BE2C (cell line): ENCODE measurements around the gene GALNS.

Experiments used
- DNase-seq: peaks from one replicate; pipeline ENCODE4 v3.0.0-alpha.2; 2020
- H3K27me3 ChIP-seq: fragments of 250-450 bp; sonication (Bioruptor Pico); 2 replicates; pipeline ENCODE4 v1.5.1; 2020; ENCODE audit warnings: mild to moderate bottlenecking
- H3K36me3 ChIP-seq: fragments of 250-450 bp; sonication (Bioruptor Pico); 2 replicates; pipeline ENCODE4 v1.5.1; 2020; ENCODE audit warnings: mild to moderate bottlenecking
- H3K4me1 ChIP-seq: fragments of 250-450 bp; sonication (Bioruptor Pico); 2 replicates; pipeline ENCODE4 v1.5.1; 2020
- H3K4me3 ChIP-seq: 2 replicates; pipeline ENCODE4 v1.5.1; 2011; ENCODE audit warnings: low read depth, low read length
- H3K9me3 ChIP-seq: fragments of 250-450 bp; sonication (Bioruptor Pico); 2 replicates; pipeline ENCODE4 v1.5.1; 2020
- CTCF ChIP-seq: IDR thresholded peaks from 2 replicates; pipeline ENCODE4 v1.5.1; 2012; ENCODE audit warnings: mild to moderate bottlenecking, low read depth, low read length

GALNS gene

GRCh38 chr16:88878356-88878755 is 21.6 kb upstream of the GALNS start:
- no peaks in the 10 kb centered on the region for H3K4me1 ChIP-seq

GRCh38 chr16:88877564-88878289 is 21.0 kb upstream of the GALNS start:
- DNase-seq, result no peak
- TF ChIP-seq CTCF, result no peak
- Histone ChIP-seq H3K4me1 (no peaks in the 10 kb centered on the region), H3K36me3 (no peaks in the 10 kb centered on the region), H3K4me3 (no peak overlapping the region), H3K9me3 (no peaks in the 10 kb centered on the region), H3K27me3 (peaks cover 98% of the 10 kb centered on the region)

More at GRCh38 chr16:88878356-88878755, 21.6 kb upstream of the GALNS start:
- no peak for DNase-seq
- no peak for TF ChIP-seq CTCF
- no peaks in the 10 kb centered on the region for H3K36me3 ChIP-seq
- peaks cover 92% of the 10 kb centered on the region for H3K27me3 ChIP-seq
- no peaks in the 10 kb centered on the region for H3K9me3 ChIP-seq
- H3K4me3 ChIP-seq, result no peak overlapping the region

- Histone ChIP-seq H3K36me3 (no peaks in the 10 kb centered on the region), H3K27me3 (peaks cover 97% of the 10 kb centered on the region), H3K4me1 (no peaks in the 10 kb centered on the region), H3K9me3 (no peaks in the 10 kb centered on the region), H3K4me3 (no peak overlapping the region)
- no peak for TF ChIP-seq CTCF
- DNase-seq, result no peak
These were observed 20.3 kb upstream of the GALNS start for GRCh38 chr16:88876942-88877526.

- no peak for DNase-seq
- Histone ChIP-seq H3K27me3 (peaks cover 97% of the 10 kb centered on the region), H3K4me1 (no peaks in the 10 kb centered on the region), H3K36me3 (no peaks in the 10 kb centered on the region), H3K9me3 (no peaks in the 10 kb centered on the region), H3K4me3 (no peak overlapping the region)
- TF ChIP-seq CTCF, result no peak
These were observed 19.0 kb upstream of the GALNS start for GRCh38 chr16:88875703-88876234.

GRCh38 chr16:88874938-88875599 is 18.3 kb upstream of the GALNS start:
- Histone ChIP-seq H3K27me3 (peaks cover 97% of the 10 kb centered on the region), H3K36me3 (no peaks in the 10 kb centered on the region), H3K4me1 (no peaks in the 10 kb centered on the region), H3K9me3 (no peaks in the 10 kb centered on the region), H3K4me3 (no peak overlapping the region)
- no peak for DNase-seq
- TF ChIP-seq CTCF, result no peak
